Pancreas (tissue), 10 donors: Measurements from ENCODE around the gene CES3. TPM values are rescaled to one million over a fixed set of nuclear protein-coding genes. Genes with fewer than 3 reads are reported as not detected.
"Not testable (repeated sequence)": the region's sequence is repeated elsewhere in the genome, so short reads cannot be mapped to it uniquely, and the experiment has no call there.

ENCODE experiments used
- ATAC-seq, 4 donors: fragments of 200-7000 bp; cut with Tn5 transposase; one replicate each; pipeline versions ENCODE4 v1.8.0 to v1.9.1; 2020; ENCODE audit warnings: mild to moderate bottlenecking in 4 of 4, moderate library complexity in 4 of 4
- DNase-seq, 6 donors: peaks; one replicate each; pipeline ENCODE4 v3.0.0-alpha.2; 2020
- FAIRE-seq: peaks from 2 replicates; lab custom pipeline; 2012; peaks lifted over from hg19 to GRCh38; lab: Jason Lieb, UNC
- H3K27ac ChIP-seq, 4 donors: fragments of 200-600 bp; sonication (generic); 1 replicate in 3 of 4; 2 replicates in 1 of 4; pipeline versions ENCODE4 v1.5.0 to v1.8.0; 2020
- H3K27me3 ChIP-seq, 4 donors: fragments of 200-600 bp; one replicate each; pipeline ENCODE4 v1.8.0; 2021
- H3K36me3 ChIP-seq, 3 donors: fragments of 200-600 bp; sonication (generic) in 1 of 3; one replicate each; pipeline versions ENCODE4 v1.5.0 to v1.8.0; 2020 to 2021
- H3K4me1 ChIP-seq, 3 donors: fragments of 200-600 bp; one replicate each; pipeline ENCODE4 v1.8.0; 2021
- H3K4me3 ChIP-seq, 4 donors: fragments of 200-600 bp; sonication (generic) in 2 of 4; one replicate each; pipeline versions ENCODE4 v1.5.0 to v1.8.0; 2020 to 2021
- H3K9me3 ChIP-seq, 4 donors: fragments of 200-600 bp; one replicate each; pipeline ENCODE4 v1.8.0; 2021
- CTCF ChIP-seq, 4 donors: fragments of 200-600 bp; sonication (generic) in 3 of 4; IDR thresholded peaks; one replicate each; pipeline versions ENCODE4 v1.5.0 to v1.8.0; 2021; ENCODE audit warnings: antibody characterized with exemption in 4 of 4
- WGBS, 2 donors: extraction: QIAGEN DNeasy Blood & Tissue Kit; methylation state at CpG; one replicate each; pipeline ENCODE4 v1.1.7; 2013; 5-methylcytosine and 5-hydroxymethylcytosine counted together
- intact Hi-C, 3 donors: fragments of 100-400 bp; cut with DNase I; formaldehyde crosslinking; loops; one replicate each; pipeline versions ENCODE4 v1.11.1 to v1.14.2; 2022
- polyA plus RNA-seq, 2 donors: library from polyadenylated mRNA; stranded (reverse); fragments of 200-250 nt; gene quantifications; one replicate each; pipeline ENCODE4 v1.2.3, GENCODE V29; 2013
- total RNA-seq, 6 donors: library from RNA; stranded (reverse); fragmentation: NEBNext Ultra II Directional in 4 of 6; extraction: Animal tissue kit (Norgen Biotek cat#: 25700) in 4 of 6; gene quantifications; one replicate each; pipeline versions ENCODE4 v1.2.1 to v1.2.4, GENCODE V29; 2021 to 2023
- donor health status: healthy with polysubstance abuse.
- donor health status: DM: no; HTN: no; CAD: no; lungs with moderate emphysema.
- donor health status: DM: no; HTN: no; CAD: no.
- donor health status: control.
- donor health status: control.
- donor health status: Bipolar disorder and iron deficiency.
- donor health status: DM: yes; HTN: yes; CAD: no.
- donor health status: DM: no; HTN: no; CAD: no.
- donor health status: DM: no; HTN: no; CAD: no.
- donor health status: DM: yes; HTN: yes; CAD: no.

The CES3 gene
- total and polyA plus RNA-seq, 8 donors, result 1.9 to 7.3 (median 5.2) TPM

- no peak for TF ChIP-seq CTCF (IDR thresholded peaks at IDR 0.05)
- Histone ChIP-seq H3K4me3 (no peak overlapping the region), H3K27ac (no peak overlapping the region), H3K4me1 (no peaks in the 10 kb centered on the region), H3K27me3 (no peaks in the 10 kb centered on the region), H3K36me3 (no peaks in the 10 kb centered on the region), H3K9me3 (no peaks in the 10 kb centered on the region)
- no peak for FAIRE-seq
- WGBS, 2 donors, result 84 to 92% methylated on average over 9 of the region's 9 CpGs
- no peak for DNase-seq
- intact Hi-C loops, result no loop called here
- no peak for ATAC-seq
Observed at GRCh38 chr16:66983033-66983432, 22.0 kb downstream of the CES3 start.

- Histone ChIP-seq H3K27me3 (no peaks in the 10 kb centered on the region), H3K9me3 (no peaks in the 10 kb centered on the region), H3K36me3 (no peaks in the 10 kb centered on the region), H3K4me1 (no peaks in the 10 kb centered on the region), H3K4me3 (no peak overlapping the region), H3K27ac (no peak overlapping the region)
- 81% methylated on average over 4 of the region's 4 CpGs for WGBS, 2 donors
- ATAC-seq (no peak), DNase-seq (no peak), FAIRE-seq (no peak)
- TF ChIP-seq CTCF (IDR thresholded peaks at IDR 0.05), result no peak
- intact Hi-C loops, result no loop called here
Observed at GRCh38 chr16:66984892-66985311, 23.8 kb downstream of the CES3 start.

GRCh38 chr16:66986559-66986958 lies 25.5 kb downstream of the CES3 start:
- FAIRE-seq (no peak), ATAC-seq (no peak), DNase-seq (no peak)
- Histone ChIP-seq H3K27me3 (no peaks in the 10 kb centered on the region), H3K9me3 (no peaks in the 10 kb centered on the region), H3K27ac (no peak overlapping the region), H3K36me3 (no peaks in the 10 kb centered on the region), H3K4me1 (no peaks in the 10 kb centered on the region), H3K4me3 (no peak overlapping the region)
- TF ChIP-seq CTCF (IDR thresholded peaks at IDR 0.05), result no peak
- WGBS, 2 donors, result 86 to 87% methylated on average over 6 of the region's 6 CpGs
- intact Hi-C loops, result no loop called here

GRCh38 chr16:66988197-66988788 lies 27.2 kb downstream of the CES3 start, which contains the start of gene CES4A:
CES4A (plus strand) TSS chr16:66988589; CDS start chr16:66988773, 184 bp downstream.
- H3K27ac ChIP-seq, result no peak within 1 kb of the TSS
- FAIRE-seq (no peak), ATAC-seq (peak; percentile 45 to 79 (median 62)), DNase-seq (no peak)
- intact Hi-C loops, result no loop called here
- no peaks in the 10 kb centered on the region for H3K9me3 ChIP-seq
- H3K4me1 ChIP-seq, result no peaks in the 10 kb centered on the region
- H3K27me3 ChIP-seq, result no peaks in the 10 kb centered on the region
- H3K4me3 ChIP-seq, result no peak within 1 kb of the TSS
- no peak for TF ChIP-seq CTCF (IDR thresholded peaks at IDR 0.05)
- H3K36me3 ChIP-seq, result no peaks in the 10 kb centered on the region
- WGBS, 2 donors, result 59 to 60% methylated on average over 11 of the region's 11 CpGs

- Histone ChIP-seq H3K4me3 (no peak overlapping the region), H3K27ac (no peak overlapping the region), H3K27me3 (no peaks in the 10 kb centered on the region), H3K4me1 (peaks cover 0 to 6% (median 1%) of the 10 kb centered on the region in 3 donors), H3K9me3 (no peaks in the 10 kb centered on the region), H3K36me3 (no peaks in the 10 kb centered on the region)
- DNase-seq, result no peak
- TF ChIP-seq CTCF (IDR thresholded peaks at IDR 0.05), result no peak
- 71 to 76% methylated on average over 2 of the region's 2 CpGs for WGBS, 2 donors
- intact Hi-C loops, result no loop called here
- no peak for ATAC-seq
- FAIRE-seq, result no peak
Observed at GRCh38 chr16:66991545-66992077, 30.5 kb downstream of the CES3 start.

- intact Hi-C loops, H3K36me3 ChIP-seq, H3K27ac ChIP-seq, FAIRE-seq, H3K27me3 ChIP-seq, H3K4me3 ChIP-seq, ATAC-seq, H3K9me3 ChIP-seq, DNase-seq: not testable (repeated sequence)
- H3K4me1 ChIP-seq, result peaks cover 6 to 13% (median 10%) of the 10 kb centered on the region in 3 donors
- WGBS, 2 donors, result 91 to 95% methylated on average over 11 to 12 of the region's 12 CpGs
Observed at GRCh38 chr16:66993558-66993957, 32.5 kb downstream of the CES3 start.
